H1 (cell line): ENCODE measurements around the gene SRCIN1. TPM values are rescaled to one million over a fixed set of nuclear protein-coding genes. Genes with fewer than 3 reads are reported as not detected.
A peak's percentile ranks its signal among the peaks of the same experiment; 100 is the strongest.

Experiments
- CTCF ChIA-PET: fragments of 300-600 bp; sonication (Branson Sonifier 250); formaldehyde crosslinking; loops from one replicate; lab custom pipeline; 2021; ENCODE audit not compliant: partially characterized antibody; lab: Charles Lee
- POLR2A ChIA-PET: fragments of 300-600 bp; sonication (Branson Sonifier 250); formaldehyde crosslinking; loops from one replicate; lab custom pipeline; 2021; ENCODE audit warnings: inconsistent platforms; ENCODE audit not compliant: partially characterized antibody; lab: Charles Lee
- DNase-seq, 2 experiments: peaks; one replicate each; pipeline versions ENCODE4 v3.0.0 to v3.0.0-alpha.2; 2010 to 2022; ENCODE audit warnings: low spot score in 2 of 2, low read depth in 1 of 2, mixed read lengths in 1 of 2
- FAIRE-seq: peaks from 2 replicates; lab custom pipeline; 2011; peaks lifted over from hg19 to GRCh38; lab: Jason Lieb, UNC
- H2AFZ ChIP-seq: 2 replicates; pipeline ENCODE4 v1.8.1; 2012; ENCODE audit warnings: low read length, inconsistent platforms
- H2AK5ac ChIP-seq: 2 replicates; pipeline ENCODE4 v1.6.1; 2013; ENCODE audit warnings: low read depth, low read length
- H2BK120ac ChIP-seq: replicated peaks from 2 replicates; pipeline ENCODE3; 2013; ENCODE audit warnings: low read depth, low read length, inconsistent platforms
- H2BK12ac ChIP-seq: 2 replicates; pipeline ENCODE4 v1.6.1; 2013; ENCODE audit warnings: low read depth, low read length
- H2BK15ac ChIP-seq: 2 replicates; pipeline ENCODE4 v1.6.1; 2013; ENCODE audit warnings: low read length
- H2BK20ac ChIP-seq: 2 replicates; pipeline ENCODE4 v1.6.1; 2013; ENCODE audit warnings: low read length
- H2BK5ac ChIP-seq: 2 replicates; pipeline ENCODE4 v1.6.1; 2013; ENCODE audit warnings: low read depth, low read length
- H3K14ac ChIP-seq: 2 replicates; pipeline ENCODE4 v1.6.1; 2013; ENCODE audit warnings: inconsistent platforms; ENCODE audit not compliant: insufficient read length
- H3K18ac ChIP-seq: 2 replicates; pipeline ENCODE4 v1.6.1; 2013; ENCODE audit warnings: low read length; ENCODE audit errors: extremely low read depth
- H3K23ac ChIP-seq: 2 replicates; pipeline ENCODE4 v1.6.1; 2013; ENCODE audit warnings: inconsistent platforms; ENCODE audit not compliant: insufficient read length
- H3K23me2 ChIP-seq: 2 replicates; pipeline ENCODE4 v1.6.1; 2013; ENCODE audit warnings: low read depth, low read length
- H3K27ac ChIP-seq: 2 replicates; pipeline ENCODE4 v1.6.1; 2011; ENCODE audit warnings: low read depth, low read length, inconsistent platforms
- H3K27me3 ChIP-seq, 4 experiments: replicated peaks in 1 of 4; 1 replicate in 1 of 4; 2 replicates in 3 of 4; pipeline versions ENCODE4 v1.6.1 to v1.8.1; 2011 to 2013; ENCODE audit warnings: low read length in 3 of 4, mild to moderate bottlenecking in 3 of 4, inconsistent platforms in 2 of 4, mixed read lengths in 2 of 4, moderate library complexity in 1 of 4; ENCODE audit not compliant: control insufficient read depth in 3 of 4, insufficient read depth in 3 of 4; ENCODE audit errors: extremely low read depth in 1 of 4
- H3K36me3 ChIP-seq, 4 experiments: 2 replicates each; pipeline versions ENCODE4 v1.6.1 to v1.8.1; 2011 to 2013; ENCODE audit warnings: mild to moderate bottlenecking in 4 of 4, low read length in 3 of 4, moderate library complexity in 2 of 4, control low read depth in 1 of 4, inconsistent platforms in 1 of 4; ENCODE audit not compliant: insufficient read depth in 4 of 4, control insufficient read depth in 2 of 4
- H3K4ac ChIP-seq: replicated peaks from 2 replicates; pipeline ENCODE3; 2013; ENCODE audit warnings: low read length, low read depth, mixed read lengths, inconsistent platforms; ENCODE audit not compliant: insufficient read length
- H3K4me1 ChIP-seq, 4 experiments: replicated peaks in 1 of 4; 1 replicate in 1 of 4; 2 replicates in 3 of 4; pipeline versions ENCODE4 v1.6.1 to v1.8.1; 2011 to 2013; ENCODE audit warnings: low read length in 3 of 4, inconsistent platforms in 2 of 4, mixed read lengths in 1 of 4; ENCODE audit not compliant: insufficient read depth in 4 of 4, control insufficient read depth in 3 of 4
- H3K4me2 ChIP-seq, 2 experiments: 2 replicates each; pipeline versions ENCODE4 v1.6.1 to v1.8.1; 2011 to 2013; ENCODE audit warnings: low read depth in 2 of 2, low read length in 2 of 2, control low read depth in 1 of 2, inconsistent platforms in 1 of 2, mild to moderate bottlenecking in 1 of 2; ENCODE audit not compliant: insufficient read depth in 1 of 2
- H3K4me3 ChIP-seq, 4 experiments: fragments of 200-600, 300-600 bp in 1 of 4; sonication (generic), shearing (Covaris generic), sonication (Bioruptor Twin) in 1 of 4; 2 replicates each; pipeline versions ENCODE4 v1.5.1 to v1.8.1; 2011 to 2016; ENCODE audit warnings: low read length in 4 of 4, low read depth in 3 of 4, control low read depth in 2 of 4, inconsistent platforms in 2 of 4, mild to moderate bottlenecking in 2 of 4, mixed read lengths in 1 of 4, moderate library complexity in 1 of 4; ENCODE audit not compliant: insufficient read depth in 2 of 4; ENCODE audit errors: extremely low read depth in 1 of 4
- H3K56ac ChIP-seq: replicated peaks from 2 replicates; pipeline ENCODE3; 2013; ENCODE audit warnings: low read depth, mild to moderate bottlenecking, mixed read lengths, low read length, inconsistent platforms; ENCODE audit not compliant: insufficient read length
- H3K79me1 ChIP-seq: 2 replicates; pipeline ENCODE4 v1.6.1; 2013; ENCODE audit warnings: low read depth, low read length, control low read depth
- H3K79me2 ChIP-seq, 2 experiments: 2 replicates each; pipeline versions ENCODE4 v1.6.1 to v1.8.1; 2012 to 2013; ENCODE audit warnings: low read length in 2 of 2, mild to moderate bottlenecking in 2 of 2, inconsistent platforms in 1 of 2; ENCODE audit not compliant: insufficient read depth in 2 of 2, control insufficient read depth in 1 of 2
- H3K9ac ChIP-seq, 4 experiments: replicated peaks in 1 of 4; 1 replicate in 1 of 4; 2 replicates in 3 of 4; pipeline versions ENCODE4 v1.6.1 to v1.8.1; 2011 to 2013; ENCODE audit warnings: low read depth in 3 of 4, low read length in 3 of 4, control low read depth in 2 of 4, mild to moderate bottlenecking in 2 of 4, moderate library complexity in 2 of 4, inconsistent platforms in 1 of 4; ENCODE audit errors: extremely low read depth in 1 of 4
- H3K9me3 ChIP-seq, 2 experiments: 2 replicates each; pipeline versions ENCODE4 v1.6.1 to v1.8.1; 2012 to 2013; ENCODE audit warnings: mild to moderate bottlenecking in 2 of 2, moderate library complexity in 2 of 2, control low read depth in 1 of 2, inconsistent platforms in 1 of 2, low read depth in 1 of 2, low read length in 1 of 2, mixed read lengths in 1 of 2; ENCODE audit not compliant: insufficient read depth in 2 of 2
- H4K20me1 ChIP-seq, 2 experiments: replicated peaks in 1 of 2; 2 replicates each; pipeline versions ENCODE3 to v1.8.1; 2011 to 2013; ENCODE audit warnings: inconsistent platforms in 2 of 2, low read length in 2 of 2, mild to moderate bottlenecking in 1 of 2; ENCODE audit not compliant: insufficient read depth in 2 of 2, control insufficient read depth in 1 of 2
- H4K5ac ChIP-seq: 2 replicates; pipeline ENCODE4 v1.6.1; 2013; ENCODE audit warnings: low read length, low read depth, mixed read lengths, inconsistent platforms; ENCODE audit not compliant: insufficient read length
- H4K8ac ChIP-seq: 2 replicates; pipeline ENCODE4 v1.8.0; 2013; ENCODE audit warnings: mild to moderate bottlenecking, moderate library complexity, low read length, inconsistent platforms; ENCODE audit not compliant: insufficient read depth; ENCODE audit errors: extremely low read depth
- H4K91ac ChIP-seq: replicated peaks from 2 replicates; pipeline ENCODE3; 2013; ENCODE audit warnings: low read length, mixed read lengths, inconsistent platforms; ENCODE audit not compliant: insufficient read length
- CBX8 ChIP-seq: fragments of 300-800, 300-1000 bp; sonication (generic); IDR thresholded peaks from 2 replicates; pipeline ENCODE4 v1.7.1; 2016; ENCODE audit warnings: low read depth, low read length, borderline replicate concordance
- CEBPB ChIP-seq: IDR thresholded peaks from 2 replicates; pipeline ENCODE4 v1.6.1; 2012; ENCODE audit warnings: low read depth, low read length
- KDM1A ChIP-seq: fragments of 200-600, 300-600 bp; sonication (generic); IDR thresholded peaks from 2 replicates; pipeline ENCODE4 v1.7.1; 2016; ENCODE audit warnings: mild to moderate bottlenecking, low read length, borderline replicate concordance
- RFX5 ChIP-seq: IDR thresholded peaks from 2 replicates; pipeline ENCODE4 v1.6.1; 2011; ENCODE audit warnings: low read depth, low read length, improper control_type of control experiment, borderline replicate concordance
- TCF12 ChIP-seq: IDR thresholded peaks from 2 replicates; pipeline ENCODE4 v1.6.1; 2011; ENCODE audit warnings: low read depth, mild to moderate bottlenecking, low read length
- WGBS, 2 experiments: shearing (Covaris generic) in 1 of 2; methylation state at CpG; one replicate each; pipeline versions ENCODE4 v1.1.6 to v1.1.7; 2013 to 2015; ENCODE audit warnings: low lambda C conversion rate in 2 of 2, mixed read lengths in 2 of 2, inconsistent platforms in 1 of 2, low coverage in 1 of 2, missing lambda C conversion rate in 1 of 2; ENCODE audit not compliant: insufficient replicate concordance in 2 of 2, insufficient coverage in 1 of 2, insufficient read length in 1 of 2; ENCODE audit errors: extremely low coverage in 1 of 2, missing lambda C conversion rate in 1 of 2; 5-methylcytosine and 5-hydroxymethylcytosine counted together
- polyA plus RNA-seq, 7 experiments: library from polyadenylated mRNA; depleted of rRNA in 3 of 7; stranded (reverse) in 5 of 7; unstranded in 2 of 7; fragments of >200 nt in 5 of 7; fragments of 200-250 nt in 2 of 7; gene quantifications; 1 replicate in 5 of 7; 2 replicates in 1 of 7; 4 replicates in 1 of 7; pipeline versions ENCODE4 v1.2.1 to v1.2.3, GENCODE V29; 2011 to 2013; ENCODE audit warnings: missing spikeins in 2 of 7, mixed read lengths in 2 of 7
- total RNA-seq: library from RNA; stranded (reverse); fragmentation: NEBNext Ultra II Directional; extraction: Animal tissue kit (Norgen Biotek cat#: 25700); gene quantifications from 2 replicates; pipeline ENCODE4 v1.2.1, GENCODE V29; 2021
- TF ChIP-seq, protein P1 (sequence below), 3 experiments: IDR thresholded peaks; 1 replicate in 2 of 3; 2 replicates in 1 of 3; pipeline versions ENCODE4 v1.5.1 to v1.6.1; 2011; ENCODE audit warnings: low read length in 3 of 3, mild to moderate bottlenecking in 3 of 3, inconsistent platforms in 2 of 3, low read depth in 1 of 3, moderate library complexity in 1 of 3; ENCODE audit not compliant: insufficient read depth in 1 of 3; ENCODE audit errors: control extremely low read depth in 1 of 3
- TF ChIP-seq, protein P2 (sequence below): IDR thresholded peaks from 2 replicates; pipeline ENCODE4 v1.6.1; 2011; ENCODE audit warnings: low read depth, mild to moderate bottlenecking, low read length; ENCODE audit not compliant: insufficient read depth

The SRCIN1 gene
- total and polyA plus RNA-seq, 2 of the 8 experiments (the other 6 are each of a cell fraction or from before 2014, with no cell fraction given) = 2.8 to 3.8 TPM

DNA sequence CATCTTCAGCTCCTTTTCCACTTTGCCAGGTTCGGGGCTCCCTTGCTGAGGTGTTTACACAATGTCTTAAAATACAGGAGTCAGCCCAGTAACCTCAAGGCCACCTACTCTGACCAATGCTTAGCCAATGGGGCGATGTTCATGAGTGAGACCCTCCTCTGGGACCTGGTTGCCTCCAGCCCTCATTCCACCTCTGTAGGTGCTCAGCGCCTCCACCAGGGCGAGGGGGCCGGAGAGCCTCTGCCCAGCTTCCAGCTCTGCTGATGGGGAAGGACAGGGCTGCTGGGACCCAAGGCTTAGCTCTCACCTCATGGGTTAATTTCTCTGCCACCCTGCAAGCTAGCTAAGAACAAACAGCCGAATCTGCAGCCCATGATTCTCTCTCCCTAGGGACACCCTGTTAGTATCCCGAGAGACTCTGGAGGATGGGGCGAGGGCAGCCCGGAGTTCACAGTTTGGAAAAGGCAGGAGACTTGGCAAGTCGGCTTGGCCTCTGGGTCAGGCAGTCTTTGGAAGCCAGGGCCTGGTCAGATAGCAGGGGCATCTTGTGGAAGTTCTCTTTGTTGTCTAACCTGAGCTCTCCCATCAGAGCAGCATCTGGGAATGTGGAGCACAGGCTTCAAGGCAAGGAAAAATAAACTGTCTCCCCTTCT, 16.2 kb downstream of the SRCIN1 start:
- Histone ChIP-seq H4K20me1 (peaks cover 0 to 9% of the 10 kb centered on the region in 2 experiments), H2BK15ac (no peak overlapping the region), H2AK5ac (no peak overlapping the region), H3K9me3 (no peaks in the 10 kb centered on the region), H3K4me1 (peaks cover 3 to 50% (median 30%) of the 10 kb centered on the region in 4 experiments), H3K4me3 (no peak overlapping the region), H3K27me3 (peaks cover 0 to 3% (median 0%) of the 10 kb centered on the region in 4 experiments; a peak in 1 of 7 replicates), H2BK12ac (no peak overlapping the region), H3K79me2 (no peaks in the 10 kb centered on the region), H2BK20ac (no peak overlapping the region), H3K56ac (no peak overlapping the region), H3K23ac (no peak overlapping the region), H3K14ac (no peak overlapping the region), H2AFZ (no peak overlapping the region), H3K23me2 (no peaks in the 10 kb centered on the region), H4K91ac (no peak overlapping the region), H3K9ac (no peak overlapping the region), H2BK120ac (no peak overlapping the region), H3K4me2 (no peak overlapping the region), H3K36me3 (no peaks in the 10 kb centered on the region; a peak in 1 of 8 replicates), H4K5ac (no peak overlapping the region), H4K8ac (no peak overlapping the region), H2BK5ac (no peak overlapping the region), H3K79me1 (0 out of 2 replicates have a peak, but pooled peaks cover 2% of the 10 kb centered on the region), H3K4ac (no peak overlapping the region), H3K27ac (no peak overlapping the region), H3K18ac (no peak overlapping the region)
- WGBS, 2 experiments = 91% methylated on average over 10 of the region's 10 CpGs; no CpG with 5 or more reads in 1 of the 2 experiments
- TF ChIP-seq, protein P1, sequence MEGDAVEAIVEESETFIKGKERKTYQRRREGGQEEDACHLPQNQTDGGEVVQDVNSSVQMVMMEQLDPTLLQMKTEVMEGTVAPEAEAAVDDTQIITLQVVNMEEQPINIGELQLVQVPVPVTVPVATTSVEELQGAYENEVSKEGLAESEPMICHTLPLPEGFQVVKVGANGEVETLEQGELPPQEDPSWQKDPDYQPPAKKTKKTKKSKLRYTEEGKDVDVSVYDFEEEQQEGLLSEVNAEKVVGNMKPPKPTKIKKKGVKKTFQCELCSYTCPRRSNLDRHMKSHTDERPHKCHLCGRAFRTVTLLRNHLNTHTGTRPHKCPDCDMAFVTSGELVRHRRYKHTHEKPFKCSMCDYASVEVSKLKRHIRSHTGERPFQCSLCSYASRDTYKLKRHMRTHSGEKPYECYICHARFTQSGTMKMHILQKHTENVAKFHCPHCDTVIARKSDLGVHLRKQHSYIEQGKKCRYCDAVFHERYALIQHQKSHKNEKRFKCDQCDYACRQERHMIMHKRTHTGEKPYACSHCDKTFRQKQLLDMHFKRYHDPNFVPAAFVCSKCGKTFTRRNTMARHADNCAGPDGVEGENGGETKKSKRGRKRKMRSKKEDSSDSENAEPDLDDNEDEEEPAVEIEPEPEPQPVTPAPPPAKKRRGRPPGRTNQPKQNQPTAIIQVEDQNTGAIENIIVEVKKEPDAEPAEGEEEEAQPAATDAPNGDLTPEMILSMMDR (IDR thresholded peaks at IDR 0.05; ENCODE audit: control extremely low read depth in 1 of 3, insufficient read depth in 1 of 3, low read depth in 1 of 3, low read length in 3 of 3) = peak in 1 of 3 experiments; percentile 8; a peak in 1 of 4 replicates
- TF ChIP-seq, protein P2, sequence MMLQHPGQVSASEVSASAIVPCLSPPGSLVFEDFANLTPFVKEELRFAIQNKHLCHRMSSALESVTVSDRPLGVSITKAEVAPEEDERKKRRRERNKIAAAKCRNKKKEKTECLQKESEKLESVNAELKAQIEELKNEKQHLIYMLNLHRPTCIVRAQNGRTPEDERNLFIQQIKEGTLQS = no peak
- TF ChIP-seq TCF12 = no peak
- no peak for TF ChIP-seq CBX8
- TF ChIP-seq KDM1A = no peak
- no peak for TF ChIP-seq RFX5
- no peak for TF ChIP-seq CEBPB
- FAIRE-seq (no peak), DNase-seq (no peak)
- ChIA-PET CTCF (interaction anchor here (0.8 to 32.0 kb wide), 10 partner anchors 10 to 148 kb away, joined by 3 to 914 read pairs (median 6); partner anchors contain the start of gene SRCIN1), POLR2A (interaction anchor here (5.2 to 6.2 kb wide), 2 partner anchors 8 to 13 kb away, joined by 28 to 32 read pairs; no protein-coding TSS in a partner anchor)
